MM.1S (cell line): ENCODE results near the gene CTDSPL2.

Experiments used
- DNase-seq: peaks from one replicate; pipeline ENCODE4 v3.0.0-alpha.2; 2015
- H2AFZ ChIP-seq: fragments of 300-600 bp; sonication (generic); 2 replicates; pipeline ENCODE4 v1.6.0; 2016; ENCODE audit warnings: antibody characterized with exemption, low read length
- H3F3A ChIP-seq: fragments of 300-600 bp; sonication (generic); 2 replicates; pipeline ENCODE4 v1.6.1; 2016; ENCODE audit warnings: mild to moderate bottlenecking, antibody characterized with exemption, low read length, moderate library complexity, mixed read lengths; ENCODE audit not compliant: insufficient read depth
- H3K27ac ChIP-seq: fragments of 300-600 bp; sonication (generic); 2 replicates; pipeline ENCODE4 v1.5.1; 2016; ENCODE audit warnings: mild to moderate bottlenecking, low read length
- H3K27me3 ChIP-seq: fragments of 300-600 bp; sonication (generic); replicated peaks from 2 replicates; pipeline ENCODE4 v1.6.0; 2016; ENCODE audit warnings: low read length; ENCODE audit not compliant: insufficient read depth
- H3K36me3 ChIP-seq: fragments of 300-600 bp; sonication (generic); replicated peaks from 2 replicates; pipeline ENCODE4 v1.6.1; 2016; ENCODE audit warnings: mild to moderate bottlenecking, low read length, mixed read lengths; ENCODE audit not compliant: insufficient read depth
- H3K4me1 ChIP-seq: fragments of 300-600 bp; sonication (generic); 2 replicates; pipeline ENCODE4 v1.6.1; 2016; ENCODE audit warnings: low read length, mixed read lengths
- H3K4me2 ChIP-seq: fragments of 300-600 bp; sonication (generic); 2 replicates; pipeline ENCODE4 v1.6.0; 2016; ENCODE audit warnings: low read depth, low read length
- H3K4me3 ChIP-seq: fragments of 300-600 bp; sonication (generic); 2 replicates; pipeline ENCODE4 v1.5.1; 2016; ENCODE audit warnings: low read length, mixed read lengths
- H3K79me2 ChIP-seq: fragments of 300-600 bp; sonication (generic); 2 replicates; pipeline ENCODE4 v1.6.1; 2016; ENCODE audit warnings: mixed run types, low read length, mixed read lengths
- H3K9ac ChIP-seq: fragments of 300-600 bp; sonication (generic); 2 replicates; pipeline ENCODE4 v1.6.1; 2016; ENCODE audit warnings: low read length, mixed read lengths
- H3K9me2 ChIP-seq: fragments of 300-600 bp; sonication (generic); replicated peaks from 2 replicates; pipeline ENCODE4 v1.6.1; 2016; ENCODE audit warnings: mild to moderate bottlenecking, low read length, mixed read lengths; ENCODE audit not compliant: insufficient read depth
- H3K9me3 ChIP-seq: fragments of 300-600 bp; sonication (generic); replicated peaks from 2 replicates; pipeline ENCODE4 v1.6.1; 2016; ENCODE audit warnings: mild to moderate bottlenecking, low read length, mixed read lengths; ENCODE audit not compliant: insufficient read depth
- H4K20me1 ChIP-seq: fragments of 300-600 bp; sonication (generic); 2 replicates; pipeline ENCODE4 v1.6.1; 2016; ENCODE audit warnings: mild to moderate bottlenecking, low read length, moderate library complexity, mixed read lengths; ENCODE audit not compliant: insufficient read depth
- CTCF ChIP-seq: fragments of 300-600 bp; sonication (generic); IDR thresholded peaks from 2 replicates; pipeline ENCODE4 v1.5.1; 2016; ENCODE audit warnings: antibody characterized with exemption, low read length, mixed read lengths
- EZH2 ChIP-seq: fragments of 300-600 bp; sonication (generic); optimal IDR thresholded peaks from 2 replicates; pipeline ENCODE3; 2017; ENCODE audit warnings: low read depth, mild to moderate bottlenecking, antibody characterized with exemption, low read length, mixed read lengths
- EZH2phosphoT487 ChIP-seq: fragments of 300-600 bp; sonication (generic); IDR thresholded peaks from 2 replicates; pipeline ENCODE4 v1.6.1; 2018; ENCODE audit warnings: antibody characterized with exemption, low read length

Gene CTDSPL2

GRCh38 chr15:44471885-44472455 is 44.5 kb downstream of the CTDSPL2 start:
- Histone ChIP-seq H3K27ac (no peak overlapping the region), H4K20me1 (peaks cover 9% of the 10 kb centered on the region; the same call in 1 of the 2 replicates), H3K36me3 (no peaks in the 10 kb centered on the region), H3K27me3 (no peaks in the 10 kb centered on the region), H3K4me2 (no peak overlapping the region), H3K9me2 (no peaks in the 10 kb centered on the region), H3K79me2 (peaks cover 77% of the 10 kb centered on the region), H3F3A (no peaks in the 10 kb centered on the region), H3K9ac (no peak overlapping the region), H3K9me3 (no peaks in the 10 kb centered on the region), H3K4me3 (no peak overlapping the region), H3K4me1 (no peaks in the 10 kb centered on the region), H2AFZ (no peak overlapping the region)
- TF ChIP-seq EZH2 (no peak), CTCF (no peak), EZH2phosphoT487 (no peak)
- DNase-seq = no peak

GRCh38 chr15:44479343-44479742 is 51.9 kb downstream of the CTDSPL2 start:
- H3F3A ChIP-seq = no peaks in the 10 kb centered on the region
- H3K9me2 ChIP-seq = no peaks in the 10 kb centered on the region
- H3K9ac ChIP-seq = no peak overlapping the region
- H3K4me3 ChIP-seq = no peak overlapping the region
- H3K36me3 ChIP-seq = no peaks in the 10 kb centered on the region
- no peak overlapping the region for H3K4me2 ChIP-seq
- H4K20me1 ChIP-seq = peaks cover 2% of the 10 kb centered on the region; the same call in 1 of the 2 replicates
- no peak overlapping the region for H2AFZ ChIP-seq
- H3K27ac ChIP-seq = no peak overlapping the region
- DNase-seq = no peak
- H3K79me2 ChIP-seq = peaks cover 77% of the 10 kb centered on the region
- no peaks in the 10 kb centered on the region for H3K4me1 ChIP-seq
- no peaks in the 10 kb centered on the region for H3K9me3 ChIP-seq
- no peak for TF ChIP-seq EZH2phosphoT487
- H3K27me3 ChIP-seq = no peaks in the 10 kb centered on the region

- TF ChIP-seq CTCF (no peak), EZH2phosphoT487 (no peak), EZH2 (no peak)
- no peaks in the 10 kb centered on the region for H3F3A ChIP-seq
- H2AFZ ChIP-seq = no peak overlapping the region
- H3K79me2 ChIP-seq = peaks cover 75% of the 10 kb centered on the region
- no peaks in the 10 kb centered on the region for H3K9me3 ChIP-seq
- no peaks in the 10 kb centered on the region for H3K27me3 ChIP-seq
- peaks cover 3% of the 10 kb centered on the region; the same call in 1 of the 2 replicates for H3K36me3 ChIP-seq
- no peak for DNase-seq
- H3K4me2 ChIP-seq = no peak overlapping the region
- peaks cover 2% of the 10 kb centered on the region; the same call in 1 of the 2 replicates for H4K20me1 ChIP-seq
- no peak overlapping the region for H3K27ac ChIP-seq
- H3K4me1 ChIP-seq = no peaks in the 10 kb centered on the region
- H3K9me2 ChIP-seq = no peaks in the 10 kb centered on the region
- H3K9ac ChIP-seq = no peak overlapping the region
- no peak overlapping the region for H3K4me3 ChIP-seq
Observed at GRCh38 chr15:44482090-44482489, 54.7 kb downstream of the CTDSPL2 start.

GRCh38 chr15:44485880-44486279 is 58.5 kb downstream of the CTDSPL2 start:
- Histone ChIP-seq H3K27ac (no peak overlapping the region), H3K4me3 (no peak overlapping the region), H2AFZ (no peak overlapping the region), H3K4me2 (no peak overlapping the region), H3K9ac (no peak overlapping the region), H3K9me3 (no peaks in the 10 kb centered on the region), H3F3A (no peaks in the 10 kb centered on the region), H3K27me3 (no peaks in the 10 kb centered on the region), H3K4me1 (no peaks in the 10 kb centered on the region), H4K20me1 (no peaks in the 10 kb centered on the region), H3K79me2 (peaks cover 49% of the 10 kb centered on the region), H3K36me3 (peaks cover 12% of the 10 kb centered on the region; the same call in 1 of the 2 replicates), H3K9me2 (no peaks in the 10 kb centered on the region)
- DNase-seq = no peak
- no peak for TF ChIP-seq EZH2
- TF ChIP-seq CTCF = no peak
- no peak for TF ChIP-seq EZH2phosphoT487
